HG03575 (cell line): Measurements from ENCODE around the gene STARD10.

ENCODE experiments used
- ATAC-seq: cut with Tn5 transposase; IDR thresholded peaks from one replicate; pipeline ENCODE4 v1.9.1; 2021; ENCODE audit not compliant: unreplicated experiment, insufficient number of reproducible peaks, low FRiP score; ENCODE audit errors: extremely low read depth

Gene STARD10

DNA sequence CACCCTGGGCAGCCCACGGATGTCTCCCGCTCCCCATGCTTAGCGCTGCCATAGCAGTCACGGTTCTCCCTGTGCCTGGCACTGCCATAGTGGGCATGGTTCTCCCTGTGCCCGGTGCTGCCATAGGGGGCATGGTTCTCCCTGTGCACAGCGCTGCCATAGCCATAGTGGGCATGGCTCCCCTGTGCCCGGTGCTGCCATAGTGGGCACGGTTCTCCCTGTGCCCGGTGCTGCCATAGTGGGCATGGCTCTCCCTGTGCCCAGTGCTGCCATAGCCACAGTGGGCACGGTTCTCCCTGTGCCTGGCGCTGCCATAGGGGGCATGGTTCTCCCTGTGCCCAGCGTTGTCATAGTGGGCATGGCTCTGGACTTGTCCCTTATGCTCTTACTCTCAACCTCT is 21.8 kb downstream of the STARD10 start:
- ATAC-seq, result no peak

- ATAC-seq, result no peak
Observed at GRCh38 chr11:72771507-72771906, 22.3 kb downstream of the STARD10 start.

DNA sequence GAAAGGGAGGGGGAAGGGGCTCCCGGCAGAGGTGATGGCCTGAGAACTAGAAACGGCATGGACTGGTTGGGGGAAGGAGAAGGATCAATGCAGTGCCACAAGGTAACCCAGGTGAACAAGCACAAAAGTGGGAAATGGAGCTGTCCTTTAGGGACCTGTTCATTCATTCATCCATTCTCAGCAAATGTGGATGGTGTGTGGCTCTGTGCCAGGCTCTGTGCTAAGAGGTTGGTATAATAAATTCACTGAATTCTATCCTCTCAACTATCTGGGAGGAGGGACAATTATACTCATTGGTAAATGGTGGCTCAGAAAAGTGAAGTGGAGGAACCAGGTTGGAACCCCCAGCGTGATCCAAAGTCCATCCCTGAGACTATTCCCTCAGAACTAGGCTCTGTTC is 23.0 kb downstream of the STARD10 start:
- ATAC-seq, result no peak

DNA sequence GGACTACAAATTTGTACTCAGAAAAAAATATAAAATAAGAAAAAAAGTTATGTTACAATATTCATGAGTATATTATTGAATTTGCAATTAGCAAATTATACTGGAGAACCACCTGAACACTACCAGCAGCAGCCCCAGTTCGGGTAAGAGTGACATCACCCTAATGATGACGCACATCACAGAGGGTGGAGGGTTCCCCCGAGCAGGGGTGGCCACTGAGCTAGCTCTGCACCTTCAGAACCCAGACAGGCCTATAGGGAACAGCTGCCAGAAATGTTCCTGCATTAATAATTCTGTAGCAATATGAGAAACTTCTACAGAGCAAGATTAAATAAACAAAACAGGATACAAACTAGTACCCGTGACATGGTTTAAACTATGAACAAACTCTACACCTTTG is 24.2 kb downstream of the STARD10 start:
- ATAC-seq, result no peak

- no peak for ATAC-seq
Observed at GRCh38 chr11:72768581-72768980, 25.3 kb downstream of the STARD10 start.

DNA sequence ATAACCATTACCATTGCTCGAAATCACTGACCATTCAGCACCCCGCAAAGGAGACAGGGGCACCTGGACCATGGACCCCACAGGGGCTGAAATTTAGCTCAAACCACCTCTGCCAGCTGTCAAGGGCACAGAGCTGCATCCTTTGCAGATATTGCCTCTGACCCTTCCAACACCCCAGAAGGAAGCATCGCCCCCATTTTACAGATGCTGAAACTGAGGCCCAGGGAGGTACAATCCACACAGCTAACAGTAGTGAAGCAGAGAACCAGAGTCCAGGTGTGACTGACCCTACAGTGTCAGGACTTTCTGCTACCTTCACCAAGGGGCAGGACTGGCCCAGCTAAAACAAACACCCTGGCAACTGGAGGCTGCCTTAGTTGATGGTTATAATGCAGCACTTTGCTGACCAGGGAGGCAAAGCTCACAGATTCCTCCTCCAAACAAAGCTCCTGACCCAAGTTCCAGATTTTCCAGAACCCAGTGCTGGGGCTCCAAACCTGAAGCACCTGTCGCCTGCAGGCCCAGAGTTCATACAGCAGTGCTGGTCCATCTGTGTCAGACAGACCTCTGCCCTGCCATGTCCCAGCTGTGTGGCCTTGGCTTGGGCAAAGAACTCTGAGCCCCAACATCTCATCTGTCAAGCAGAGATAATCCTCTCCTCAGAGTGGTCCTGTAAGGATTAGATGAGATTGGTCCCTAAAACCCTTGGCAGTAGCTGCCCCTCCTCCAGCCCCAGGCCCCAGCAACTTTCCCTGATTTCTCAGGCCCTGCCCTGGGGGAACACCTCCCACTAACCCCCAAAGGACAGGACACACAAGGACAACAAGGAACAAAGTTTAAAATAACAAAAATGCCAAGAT is 26.4 kb downstream of the STARD10 start:
- ATAC-seq, result no peak

DNA sequence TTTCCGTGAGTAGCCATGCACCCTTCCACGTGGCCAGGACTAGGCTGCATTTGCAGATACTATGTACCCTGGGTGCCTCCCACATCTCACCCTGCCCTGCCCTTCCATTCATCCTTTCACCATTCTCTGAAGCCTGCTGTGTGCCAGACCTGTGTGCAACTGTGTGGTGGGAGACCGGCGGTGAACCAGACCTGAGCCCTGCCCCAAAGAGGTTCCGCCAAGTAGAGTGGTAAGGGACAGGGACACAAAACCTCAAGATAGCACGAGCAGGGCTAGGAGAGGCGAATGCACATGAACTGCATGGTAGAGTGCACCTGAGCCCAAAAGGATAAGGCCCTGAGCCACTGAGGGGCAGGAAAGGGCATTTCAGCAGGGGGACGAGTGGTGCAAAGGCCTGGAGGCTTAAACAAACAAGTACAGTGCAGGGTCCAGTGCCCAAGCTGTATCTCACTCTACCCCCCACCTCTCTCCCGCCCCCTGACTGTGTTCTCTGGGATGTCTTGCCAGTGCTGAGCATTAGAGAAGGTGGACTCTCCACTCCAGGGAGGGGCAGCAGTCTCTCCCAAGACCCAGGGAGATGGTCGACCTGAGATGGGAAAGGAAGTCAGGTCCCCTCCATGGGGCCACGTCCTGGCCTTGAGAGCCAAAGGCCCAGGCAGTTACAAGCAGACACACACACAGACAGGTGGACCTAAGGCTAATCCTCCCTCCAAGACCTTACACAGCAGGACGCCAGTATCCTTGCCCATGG is 27.5 kb downstream of the STARD10 start:
- ATAC-seq, result no peak

GRCh38 chr11:72764503-72764902 is 29.3 kb downstream of the STARD10 start:
- ATAC-seq, result no peak

- no peak for ATAC-seq
Observed at GRCh38 chr11:72763823-72764222, 30.0 kb downstream of the STARD10 start.

- ATAC-seq, result no peak
Observed at GRCh38 chr11:72762641-72763304, 31.1 kb downstream of the STARD10 start.

GRCh38 chr11:72760539-72761405 is 33.1 kb downstream of the STARD10 start:
- ATAC-seq, result no peak

DNA sequence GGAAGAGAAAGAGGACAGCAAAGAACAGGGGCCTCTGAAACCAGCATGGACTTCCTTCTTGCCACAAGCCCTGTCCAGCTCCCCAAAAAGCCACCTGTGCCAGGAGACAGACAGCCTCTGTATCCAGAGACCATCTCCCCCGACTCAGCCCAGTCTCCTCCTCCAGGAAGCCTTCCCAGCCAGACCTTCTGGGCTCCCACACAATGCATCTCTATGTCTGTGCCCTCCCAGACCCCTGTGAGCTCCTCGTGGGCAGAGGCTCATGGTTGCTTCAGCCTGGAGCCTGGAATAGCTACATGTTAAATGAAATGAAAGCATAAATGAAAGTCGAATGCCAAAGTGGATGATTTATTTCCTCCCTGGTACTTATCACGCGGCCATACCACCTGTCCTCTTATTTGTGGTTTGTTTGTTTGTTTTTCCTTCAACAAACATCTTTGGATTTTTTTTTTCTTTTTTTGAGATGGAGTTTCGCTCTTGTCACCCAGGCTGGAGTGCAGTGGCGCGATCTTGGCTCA is 34.3 kb downstream of the STARD10 start:
- ATAC-seq, result no peak

DNA sequence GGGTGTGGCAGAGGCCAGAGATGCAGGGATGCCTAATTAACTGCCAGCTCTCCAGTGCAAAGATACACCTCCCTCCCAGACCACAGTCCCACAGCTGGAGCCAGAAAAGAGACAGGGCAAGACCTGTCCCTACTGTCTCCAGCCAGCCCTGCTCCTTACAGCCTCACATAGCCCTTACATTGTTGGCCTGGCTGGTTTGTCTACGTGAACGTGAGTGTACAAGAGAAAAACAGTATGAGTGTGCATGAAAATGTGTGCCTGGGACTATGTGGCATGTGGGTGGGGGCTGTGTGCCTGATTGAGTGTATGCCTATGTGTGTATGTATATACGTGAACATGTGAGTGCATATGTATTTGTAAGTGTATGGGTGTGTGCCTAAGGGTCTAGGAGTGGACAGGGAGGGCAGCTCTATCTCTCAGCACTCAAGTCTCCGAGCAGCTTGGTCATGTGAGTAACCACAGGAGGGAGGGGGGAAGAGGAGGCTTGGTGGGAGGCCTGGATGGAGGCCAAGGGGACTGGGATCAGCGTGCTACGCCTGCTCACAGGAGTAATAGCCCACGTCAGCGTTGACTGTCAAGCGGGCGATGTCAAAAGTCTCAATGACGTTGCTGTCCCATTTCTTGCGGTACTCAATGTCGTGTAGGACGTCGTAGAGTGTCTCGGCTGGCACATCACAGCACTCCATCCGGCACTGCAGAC is 35.0 kb downstream of the STARD10 start:
- no peak for ATAC-seq

DNA sequence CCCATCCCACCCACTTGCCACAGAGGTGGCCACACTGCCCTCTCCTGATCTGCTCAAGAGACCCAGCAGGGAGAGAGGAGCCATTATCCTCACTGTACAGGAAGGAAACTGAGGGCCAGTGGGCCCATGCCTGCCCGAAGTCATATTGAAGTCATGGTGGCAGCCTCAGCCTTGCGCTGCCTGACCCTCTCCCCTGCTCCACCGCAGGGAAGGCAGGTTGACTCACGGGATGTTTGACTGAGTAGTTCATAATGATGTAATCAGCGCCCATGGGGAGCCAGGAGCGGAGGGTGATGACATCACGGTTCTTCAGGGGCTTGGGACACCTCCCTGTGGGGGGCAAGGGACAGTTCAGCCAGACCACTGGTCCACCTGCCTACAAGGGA is 35.5 kb downstream of the STARD10 start:
- no peak for ATAC-seq

GRCh38 chr11:72755713-72756285 is 38.0 kb downstream of the STARD10 start:
- no peak for ATAC-seq

- ATAC-seq, result no peak
Observed at GRCh38 chr11:72754544-72755155, 39.2 kb downstream of the STARD10 start.

DNA sequence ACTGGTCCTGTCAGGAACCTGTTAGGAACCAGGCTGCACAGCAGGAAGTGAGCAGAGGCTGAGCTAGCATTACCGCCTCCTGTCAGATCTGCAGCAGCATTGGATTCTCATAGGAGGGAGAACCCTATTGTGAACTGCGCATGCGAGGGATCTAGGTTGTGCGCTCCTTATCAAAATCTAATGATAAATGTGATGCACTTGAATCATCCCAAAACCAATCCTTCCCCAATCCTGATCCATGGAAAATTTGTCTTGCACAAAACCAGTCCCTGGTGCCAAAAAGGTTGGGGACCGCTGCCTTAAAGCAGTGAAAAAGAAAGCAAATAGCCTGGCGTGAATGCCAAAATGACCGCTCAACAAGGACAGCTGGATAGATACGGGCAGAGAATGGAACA is 39.7 kb downstream of the STARD10 start:
- no peak for ATAC-seq
